K562 (cell line): Measurements from ENCODE around the gene MARVELD1. TPM values are rescaled to one million over a fixed set of nuclear protein-coding genes. Genes with fewer than 3 reads are reported as not detected.

ENCODE experiments used
- ATAC-seq: fragments of 200-7000 bp; cut with Tn5 transposase; 3 replicates; pipeline ENCODE4 v1.9.1; 2020; ENCODE audit warnings: moderate library complexity
- BruUV-seq: library from RNA; stranded (reverse); fragments of 400-500 nt; replicated peaks from 2 replicates; lab custom pipeline; 2021; lab: Mats Ljungman, UMichigan
- CTCF ChIA-PET: fragments of 300-600 bp; formaldehyde crosslinking; extraction: SDS; loops from one replicate; lab custom pipeline; 2021; ENCODE audit warnings: low intra/inter-chr PET ratio; lab: Yijun Ruan, JAX
- POLR2A ChIA-PET: fragments of 300-600, 350-650 bp; sonication (Branson Sonifier 250); formaldehyde crosslinking; extraction: SDS; loops from one replicate; lab custom pipeline; 2021; ENCODE audit warnings: antibody characterized with exemption, inconsistent platforms; lab: Yijun Ruan, JAX
- DNase-seq, 4 experiments: peaks; one replicate each; pipeline versions ENCODE4 v3.0.0 to v3.0.0-alpha.2; 2011 to 2018; ENCODE audit warnings: low spot score in 3 of 4, mixed read lengths in 3 of 4; ENCODE audit errors: extremely low read depth in 1 of 4
- FAIRE-seq: peaks from 2 replicates; lab custom pipeline; 2011; peaks lifted over from hg19 to GRCh38; lab: Jason Lieb, UNC
- H2AFZ ChIP-seq: 2 replicates; pipeline ENCODE4 v1.6.0; 2011; ENCODE audit warnings: low read depth, low read length, control low read depth, inconsistent platforms
- H3K27ac ChIP-seq: fragments of 200-600 bp; 3 replicates; pipeline ENCODE4 v1.8.0; 2011; ENCODE audit warnings: low read depth, mild to moderate bottlenecking, control low read depth, inconsistent platforms, low read length, moderate library complexity, mixed read lengths; ENCODE audit errors: extremely low read depth
- H3K27me3 ChIP-seq, 2 experiments: fragments of 300-600 bp in 1 of 2; 2 replicates in 1 of 2; 3 replicates in 1 of 2; pipeline versions ENCODE4 v1.6.0 to v1.8.0; 2011; ENCODE audit warnings: inconsistent platforms in 2 of 2, low read length in 2 of 2, mild to moderate bottlenecking in 1 of 2, mixed read lengths in 1 of 2, moderate library complexity in 1 of 2; ENCODE audit not compliant: control insufficient read depth in 2 of 2, insufficient read depth in 2 of 2
- H3K36me3 ChIP-seq: fragments of 300-600 bp; 3 replicates; pipeline ENCODE4 v1.8.0; 2011; ENCODE audit warnings: mild to moderate bottlenecking, low read length, inconsistent platforms; ENCODE audit not compliant: control insufficient read depth, insufficient read depth
- H3K4me1 ChIP-seq, 2 experiments: fragments of 200-600 bp in 1 of 2; replicated peaks in 1 of 2; 2 replicates in 1 of 2; 3 replicates in 1 of 2; pipeline versions ENCODE4 v1.5.1 to v1.8.0; 2011; ENCODE audit warnings: inconsistent platforms in 2 of 2, low read length in 2 of 2, mild to moderate bottlenecking in 1 of 2, mixed read lengths in 1 of 2, moderate library complexity in 1 of 2; ENCODE audit not compliant: control insufficient read depth in 2 of 2, insufficient read depth in 2 of 2
- H3K4me2 ChIP-seq: 2 replicates; pipeline ENCODE4 v1.6.1; 2011; ENCODE audit warnings: low read length, control low read depth, inconsistent platforms, mixed read lengths; ENCODE audit not compliant: insufficient read depth
- H3K4me3 ChIP-seq: fragments of 200-600 bp; sonication (generic), shearing (Covaris generic); 2 replicates; pipeline ENCODE4 v1.5.1; 2016; ENCODE audit warnings: control low read depth, inconsistent platforms
- H3K79me2 ChIP-seq: fragments of 200-600 bp; 3 replicates; pipeline ENCODE4 v1.8.0; 2011; ENCODE audit warnings: low read length, inconsistent platforms; ENCODE audit not compliant: control insufficient read depth, insufficient read depth
- H3K9ac ChIP-seq, 2 experiments: 2 replicates each; pipeline versions ENCODE4 v1.6.0 to v1.6.1; 2011; ENCODE audit warnings: low read depth in 2 of 2, low read length in 2 of 2, control low read depth in 1 of 2, inconsistent platforms in 1 of 2, mild to moderate bottlenecking in 1 of 2, mixed read lengths in 1 of 2; ENCODE audit not compliant: insufficient read depth in 1 of 2
- H3K9me1 ChIP-seq: one replicate; pipeline ENCODE4 v1.6.0; 2011; ENCODE audit warnings: inconsistent platforms, mild to moderate bottlenecking, low read length, moderate library complexity; ENCODE audit not compliant: control insufficient read depth, insufficient read depth
- H3K9me3 ChIP-seq: replicated peaks from 2 replicates; pipeline ENCODE4 v1.5.1; 2011; ENCODE audit warnings: low read depth, low read length, inconsistent platforms; ENCODE audit not compliant: control insufficient read depth, insufficient read depth
- H4K20me1 ChIP-seq: replicated peaks from 2 replicates; pipeline ENCODE4 v1.6.1; 2011; ENCODE audit warnings: low read length, inconsistent platforms, mixed read lengths; ENCODE audit not compliant: control insufficient read depth, insufficient read depth
- ADNP ChIP-seq: fragments of 200-800 bp; sonication (Bioruptor generic); IDR thresholded peaks from 2 replicates; pipeline ENCODE4 v1.6.1; 2016; ENCODE audit warnings: missing genetic modification characterization, missing compliant biosample characterization
- CEBPB ChIP-seq: fragments of 450-650 bp; IDR thresholded peaks from 2 replicates; pipeline ENCODE4 v1.6.1; 2016; ENCODE audit warnings: missing genetic modification characterization, missing compliant biosample characterization
- FIP1L1 ChIP-seq: fragments of 200-400 bp; formaldehyde crosslinking; IDR thresholded peaks from 2 replicates; pipeline ENCODE4 v1.6.1; 2018; ENCODE audit warnings: mild to moderate bottlenecking, low read depth, low read length; ENCODE audit not compliant: poor library complexity, severe bottlenecking
- FOXO4 ChIP-seq: fragments of 450-650 bp; formaldehyde crosslinking; IDR thresholded peaks from 2 replicates; pipeline ENCODE4 v1.4.0; 2020; ENCODE audit warnings: mild to moderate bottlenecking, moderate library complexity
- KDM1A ChIP-seq, 2 experiments: fragments of 450-650 bp; IDR thresholded peaks; 2 replicates each; pipeline ENCODE4 v1.6.1; 2016; ENCODE audit warnings: mild to moderate bottlenecking in 2 of 2
- NCOA4 ChIP-seq: fragments of 450-650 bp; IDR thresholded peaks from 2 replicates; pipeline ENCODE4 v1.6.1; 2018; ENCODE audit warnings: mild to moderate bottlenecking; ENCODE audit not compliant: partially characterized antibody
- RCOR1 ChIP-seq, 2 experiments: IDR thresholded peaks; 2 replicates each; pipeline ENCODE4 v1.6.1; 2012; ENCODE audit warnings: low read depth in 2 of 2, low read length in 2 of 2, borderline replicate concordance in 1 of 2, improper control_type of control experiment in 1 of 2
- SNAPC5 ChIP-seq: fragments of 250-450 bp; sonication (Bioruptor Pico); IDR thresholded peaks from 2 replicates; pipeline ENCODE4 v1.8.0; 2021; ENCODE audit warnings: moderate library complexity, mild to moderate bottlenecking, inconsistent platforms
- SREBF2 ChIP-seq: sonication (generic); formaldehyde crosslinking; IDR thresholded peaks from 2 replicates; pipeline ENCODE4 v1.4.0; 2020; ENCODE audit warnings: mild to moderate bottlenecking, missing genetic modification reagents
- ZNF224 ChIP-seq: sonication (generic); formaldehyde crosslinking; IDR thresholded peaks from 2 replicates; pipeline ENCODE4 v1.8.0; 2022; ENCODE audit warnings: mild to moderate bottlenecking, missing genetic modification reagents
- WGBS: fragments of 100-300 bp; shearing (Covaris generic); methylation state at CpG from one replicate; pipeline ENCODE4 v1.1.6; 2016; ENCODE audit warnings: low coverage, mixed read lengths; ENCODE audit not compliant: insufficient coverage; ENCODE audit errors: missing lambda C conversion rate; 5-methylcytosine and 5-hydroxymethylcytosine counted together
- in situ Hi-C: fragments of 300-500 bp; cut with MboI; formaldehyde crosslinking; loops from 4 replicates; pipeline ENCODE4 v1.15.0; 2018; ENCODE audit warnings: inconsistent platforms, mixed read lengths
- intact Hi-C: fragments of 100-400 bp; cut with micrococcal nuclease; formaldehyde crosslinking; loops from 2 replicates; pipeline ENCODE4 v1.14.2; 2022
- polyA plus RNA-seq, 8 experiments: library from polyadenylated mRNA; depleted of rRNA in 4 of 8; stranded (reverse) in 5 of 8; unstranded in 3 of 8; fragments of >200 nt; fragmentation: Nextera tagmentation in 2 of 8; fragmentation: Illumina TruSeq in 1 of 8; extraction: Ambion mirVana in 2 of 8; extraction: Trizol in 1 of 8; gene quantifications; 2 replicates each; pipeline versions ENCODE4 v1.2.1 to v1.2.3, GENCODE V29; 2011 to 2014; ENCODE audit warnings: inconsistent platforms in 1 of 8, missing spikeins in 1 of 8
- total RNA-seq, 7 experiments: library from RNA; depleted of rRNA in 6 of 7; stranded (reverse); fragments of >200 nt in 6 of 7; fragmentation: Illumina TruSeq in 2 of 7; extraction: Trizol in 2 of 7; gene quantifications; 2 replicates each; pipeline versions ENCODE4 v1.2.1 to v1.2.3, GENCODE V29; 2011 to 2021; ENCODE audit warnings: low replicate concordance in 1 of 7
- TF ChIP-seq, protein P1 (sequence below): fragments of 200-800 bp; sonication (Bioruptor generic); IDR thresholded peaks from 2 replicates; pipeline ENCODE4 v1.6.1; 2017; ENCODE audit warnings: missing genetic modification characterization, missing compliant biosample characterization
- TF ChIP-seq, protein P2 (sequence below): fragments of 150-350 bp; IDR thresholded peaks from 2 replicates; pipeline ENCODE4 v1.6.1; 2014; ENCODE audit warnings: low read depth, mild to moderate bottlenecking, low read length, borderline replicate concordance

MARVELD1 gene
- total and polyA plus RNA-seq, 9 of the 15 experiments (the other 6 are each of a cell fraction or from before 2014, with no cell fraction given), result 2.7 to 12.5 (median 5.3) TPM

DNA sequence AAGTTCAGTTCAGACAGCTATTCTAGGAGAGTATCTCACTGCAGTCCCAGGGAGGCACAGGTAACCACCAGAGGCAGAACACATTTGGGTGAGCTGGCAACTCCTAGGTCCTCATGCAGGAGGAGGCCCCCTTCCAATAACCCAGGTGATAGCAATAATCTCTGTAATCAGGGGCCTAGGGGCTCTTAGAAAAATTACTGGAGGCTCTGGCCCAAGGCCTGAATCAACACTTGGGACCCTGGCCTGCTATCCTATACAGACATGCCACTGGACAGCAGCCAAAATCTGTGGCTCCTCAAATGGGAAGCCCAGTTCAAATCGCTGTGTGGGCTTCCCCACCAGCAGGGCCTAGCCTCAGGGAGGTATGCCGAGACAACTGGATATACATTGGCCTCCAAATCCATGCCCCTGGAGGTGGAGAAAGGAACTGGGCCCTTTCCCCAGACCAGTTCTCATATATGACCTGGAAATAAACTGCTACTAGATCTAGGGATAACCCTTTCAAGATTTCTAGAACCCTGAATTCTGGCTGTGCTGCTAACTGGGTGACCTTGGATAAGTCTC lies 28.1 kb upstream of the MARVELD1 start (continued):
- TF ChIP-seq, protein P1, sequence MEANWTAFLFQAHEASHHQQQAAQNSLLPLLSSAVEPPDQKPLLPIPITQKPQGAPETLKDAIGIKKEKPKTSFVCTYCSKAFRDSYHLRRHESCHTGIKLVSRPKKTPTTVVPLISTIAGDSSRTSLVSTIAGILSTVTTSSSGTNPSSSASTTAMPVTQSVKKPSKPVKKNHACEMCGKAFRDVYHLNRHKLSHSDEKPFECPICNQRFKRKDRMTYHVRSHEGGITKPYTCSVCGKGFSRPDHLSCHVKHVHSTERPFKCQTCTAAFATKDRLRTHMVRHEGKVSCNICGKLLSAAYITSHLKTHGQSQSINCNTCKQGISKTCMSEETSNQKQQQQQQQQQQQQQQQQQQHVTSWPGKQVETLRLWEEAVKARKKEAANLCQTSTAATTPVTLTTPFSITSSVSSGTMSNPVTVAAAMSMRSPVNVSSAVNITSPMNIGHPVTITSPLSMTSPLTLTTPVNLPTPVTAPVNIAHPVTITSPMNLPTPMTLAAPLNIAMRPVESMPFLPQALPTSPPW (CRISPR knock-in tag), result no peak
- TF ChIP-seq, all 486 proteins: peak for 6

GRCh38 chr10:97686301-97686961 lies 27.1 kb upstream of the MARVELD1 start:
- intact Hi-C loops, result loop anchor here (10.0 kb wide), 1 partner anchor 112 kb away; the partner anchor contains the start of gene ANKRD2
- Histone ChIP-seq H3K4me1 (peaks cover 41 to 52% of the 10 kb centered on the region in 2 experiments; a peak in 4 of 5 replicates), H3K4me2 (peak overlapping the region; percentile 89)
- TF ChIP-seq SREBF2 (CRISPR knock-in tag) (no peak), NCOA4 (no peak), CEBPB (tag) (no peak), KDM1A (IDR thresholded peaks at IDR 0.05) (peak; percentile 27 to 69; a peak in 2 of 4 replicates), ADNP (peak; percentile 69; the same call in 1 of the 2 replicates), RCOR1 (IDR thresholded peaks at IDR 0.05; ENCODE audit: borderline replicate concordance in 1 of 2, low read depth in 2 of 2, low read length in 2 of 2) (peak in 1 of 2 experiments; percentile 47; a peak in 1 of 4 replicates), FOXO4 (CRISPR knock-in tag) (no peak), SNAPC5 (no peak), FIP1L1 (no peak), ZNF224 (CRISPR knock-in tag) (no peak)
- TF ChIP-seq, protein P2, sequence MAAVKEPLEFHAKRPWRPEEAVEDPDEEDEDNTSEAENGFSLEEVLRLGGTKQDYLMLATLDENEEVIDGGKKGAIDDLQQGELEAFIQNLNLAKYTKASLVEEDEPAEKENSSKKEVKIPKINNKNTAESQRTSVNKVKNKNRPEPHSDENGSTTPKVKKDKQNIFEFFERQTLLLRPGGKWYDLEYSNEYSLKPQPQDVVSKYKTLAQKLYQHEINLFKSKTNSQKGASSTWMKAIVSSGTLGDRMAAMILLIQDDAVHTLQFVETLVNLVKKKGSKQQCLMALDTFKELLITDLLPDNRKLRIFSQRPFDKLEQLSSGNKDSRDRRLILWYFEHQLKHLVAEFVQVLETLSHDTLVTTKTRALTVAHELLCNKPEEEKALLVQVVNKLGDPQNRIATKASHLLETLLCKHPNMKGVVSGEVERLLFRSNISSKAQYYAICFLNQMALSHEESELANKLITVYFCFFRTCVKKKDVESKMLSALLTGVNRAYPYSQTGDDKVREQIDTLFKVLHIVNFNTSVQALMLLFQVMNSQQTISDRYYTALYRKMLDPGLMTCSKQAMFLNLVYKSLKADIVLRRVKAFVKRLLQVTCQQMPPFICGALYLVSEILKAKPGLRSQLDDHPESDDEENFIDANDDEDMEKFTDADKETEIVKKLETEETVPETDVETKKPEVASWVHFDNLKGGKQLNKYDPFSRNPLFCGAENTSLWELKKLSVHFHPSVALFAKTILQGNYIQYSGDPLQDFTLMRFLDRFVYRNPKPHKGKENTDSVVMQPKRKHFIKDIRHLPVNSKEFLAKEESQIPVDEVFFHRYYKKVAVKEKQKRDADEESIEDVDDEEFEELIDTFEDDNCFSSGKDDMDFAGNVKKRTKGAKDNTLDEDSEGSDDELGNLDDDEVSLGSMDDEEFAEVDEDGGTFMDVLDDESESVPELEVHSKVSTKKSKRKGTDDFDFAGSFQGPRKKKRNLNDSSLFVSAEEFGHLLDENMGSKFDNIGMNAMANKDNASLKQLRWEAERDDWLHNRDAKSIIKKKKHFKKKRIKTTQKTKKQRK, result no peak

More at GRCh38 chr10:97686301-97686961, 27.1 kb upstream of the MARVELD1 start:
- CTCF ChIA-PET, result interaction anchor here (0.6 kb wide), 1 partner anchor 46 kb away, joined by 3 read pairs; no protein-coding TSS in a partner anchor
- DNase-seq (peak in 1 of 4 experiments; percentile 14), ATAC-seq (no peak), FAIRE-seq (peak; percentile 68)
- H3K27me3 ChIP-seq, result no peaks in the 10 kb centered on the region
- no peaks in the 10 kb centered on the region for H3K9me1 ChIP-seq
- 7% methylated on average over 14 of the region's 14 CpGs for WGBS
- no peaks in the 10 kb centered on the region for H3K36me3 ChIP-seq
- BruUV-seq, result TSS peak; percentile 60
- no peaks in the 10 kb centered on the region; the same call in 1 of the 2 replicates for H4K20me1 ChIP-seq
- H3K79me2 ChIP-seq, result peaks cover 32% of the 10 kb centered on the region
- no peaks in the 10 kb centered on the region for H3K9me3 ChIP-seq
- H3K27ac ChIP-seq, result peak overlapping the region; percentile 78
- H3K9ac ChIP-seq, result peak overlapping the region; percentile 69 to 97
- in situ Hi-C loops, result no loop called here
- peak overlapping the region; percentile 88 for H2AFZ ChIP-seq
- H3K4me3 ChIP-seq, result peak overlapping the region; percentile 56
- POLR2A ChIA-PET, result interaction anchor here (0.6 to 2.5 kb wide), 7 partner anchors 9 to 67 kb away, joined by 3 to 9 read pairs (median 4); no protein-coding TSS in a partner anchor
